ENCODE data around the gene GCGR.

DNA sequence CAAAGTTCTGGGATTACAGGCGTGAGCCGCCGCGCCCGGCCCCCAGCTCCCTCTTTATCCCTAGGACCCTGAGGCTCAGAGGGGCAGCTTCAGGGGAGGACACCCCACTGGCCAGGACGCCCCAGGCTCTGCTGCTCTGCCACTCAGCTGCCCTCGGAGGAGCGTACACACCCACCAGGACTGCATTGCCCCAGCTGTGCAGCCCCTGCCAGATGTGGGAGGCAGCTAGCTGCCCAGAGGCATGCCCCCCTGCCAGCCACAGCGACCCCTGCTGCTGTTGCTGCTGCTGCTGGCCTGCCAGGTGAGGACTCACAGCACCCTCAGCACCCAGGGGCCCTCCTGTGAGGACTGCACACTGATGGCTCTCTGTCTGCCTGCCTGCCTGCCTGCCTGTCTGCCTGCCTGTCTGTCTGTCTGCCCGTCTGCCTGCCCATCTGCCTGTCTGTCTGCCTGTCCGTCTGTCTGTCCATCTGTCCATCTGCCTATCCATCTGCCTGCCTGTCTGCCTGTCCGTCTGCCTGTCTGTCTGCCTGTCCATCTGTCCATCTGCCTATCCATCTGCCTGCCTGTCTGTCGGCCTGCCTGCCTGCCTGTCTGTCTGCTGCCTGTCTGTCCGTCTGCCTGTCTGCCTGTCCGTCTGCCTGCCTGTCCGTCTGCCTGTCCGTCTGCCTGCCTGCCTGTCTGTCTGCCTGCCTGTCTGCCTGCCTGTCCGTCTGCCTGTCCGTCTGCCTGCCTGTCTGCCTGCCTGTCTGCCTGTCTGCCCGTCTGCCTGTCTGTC, 5.0 kb downstream of the GCGR start:
- TF ChIP-seq, protein P1, sequence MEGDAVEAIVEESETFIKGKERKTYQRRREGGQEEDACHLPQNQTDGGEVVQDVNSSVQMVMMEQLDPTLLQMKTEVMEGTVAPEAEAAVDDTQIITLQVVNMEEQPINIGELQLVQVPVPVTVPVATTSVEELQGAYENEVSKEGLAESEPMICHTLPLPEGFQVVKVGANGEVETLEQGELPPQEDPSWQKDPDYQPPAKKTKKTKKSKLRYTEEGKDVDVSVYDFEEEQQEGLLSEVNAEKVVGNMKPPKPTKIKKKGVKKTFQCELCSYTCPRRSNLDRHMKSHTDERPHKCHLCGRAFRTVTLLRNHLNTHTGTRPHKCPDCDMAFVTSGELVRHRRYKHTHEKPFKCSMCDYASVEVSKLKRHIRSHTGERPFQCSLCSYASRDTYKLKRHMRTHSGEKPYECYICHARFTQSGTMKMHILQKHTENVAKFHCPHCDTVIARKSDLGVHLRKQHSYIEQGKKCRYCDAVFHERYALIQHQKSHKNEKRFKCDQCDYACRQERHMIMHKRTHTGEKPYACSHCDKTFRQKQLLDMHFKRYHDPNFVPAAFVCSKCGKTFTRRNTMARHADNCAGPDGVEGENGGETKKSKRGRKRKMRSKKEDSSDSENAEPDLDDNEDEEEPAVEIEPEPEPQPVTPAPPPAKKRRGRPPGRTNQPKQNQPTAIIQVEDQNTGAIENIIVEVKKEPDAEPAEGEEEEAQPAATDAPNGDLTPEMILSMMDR (IDR thresholded peaks at IDR 0.05) = no peak
- no peak for TF ChIP-seq POLR2A (IDR thresholded peaks at IDR 0.05)

Data from testis (tissue), 2 donors.